AML-193 (cell line): Measurements from ENCODE around the gene REP15.
"Not testable (repeated sequence)": the region's sequence is repeated elsewhere in the genome, so short reads cannot be mapped to it uniquely, and the experiment has no call there.

ENCODE experiments used
- DNase-seq, 2 experiments: peaks; one replicate each; lab custom pipeline; 2025; lab: John Stamatoyannopoulos, UW

REP15 gene

GRCh38 chr12:27696293-27696652, at the start of gene REP15:
REP15 (plus strand) TSS chr12:27696447; CDS start chr12:27696563, 116 bp downstream.
- DNase-seq, result no peak

GRCh38 chr12:27650011-27650410, 46.2 kb upstream of the REP15 start:
- DNase-seq, result no peak

GRCh38 chr12:27651201-27651600, 45.0 kb upstream of the REP15 start:
- DNase-seq, result no peak

GRCh38 chr12:27652174-27652763, 44.0 kb upstream of the REP15 start:
- DNase-seq, result peak; percentile 23 to 53

GRCh38 chr12:27653661-27654060, 42.6 kb upstream of the REP15 start:
- DNase-seq, result no peak

- DNase-seq, result not testable (repeated sequence)
Measured at GRCh38 chr12:27655476-27655875, 40.8 kb upstream of the REP15 start.

GRCh38 chr12:27657296-27657695, 39.0 kb upstream of the REP15 start:
- DNase-seq, result no peak

GRCh38 chr12:27665704-27666103, 30.5 kb upstream of the REP15 start:
- no peak for DNase-seq

GRCh38 chr12:27666510-27666909, 29.7 kb upstream of the REP15 start:
- no peak for DNase-seq

GRCh38 chr12:27667540-27667939, 28.7 kb upstream of the REP15 start:
- DNase-seq, result no peak

GRCh38 chr12:27672051-27672450, 24.2 kb upstream of the REP15 start:
- DNase-seq, result no peak

- DNase-seq, result no peak
Measured at GRCh38 chr12:27672643-27673042, 23.6 kb upstream of the REP15 start.

GRCh38 chr12:27673101-27673718, 23.0 kb upstream of the REP15 start:
- no peak for DNase-seq

GRCh38 chr12:27674989-27675388, 21.3 kb upstream of the REP15 start:
- DNase-seq, result no peak

- no peak for DNase-seq
Measured at GRCh38 chr12:27680619-27681018, 15.6 kb upstream of the REP15 start.

- no peak for DNase-seq
Measured at GRCh38 chr12:27682534-27682933, 13.7 kb upstream of the REP15 start.

GRCh38 chr12:27685274-27685673, 11.0 kb upstream of the REP15 start:
- no peak for DNase-seq

- DNase-seq, result no peak
Measured at GRCh38 chr12:27686147-27686546, 10.1 kb upstream of the REP15 start.

- DNase-seq, result no peak
Measured at GRCh38 chr12:27688671-27689070, 7.6 kb upstream of the REP15 start.

GRCh38 chr12:27689558-27690180, 6.6 kb upstream of the REP15 start:
- no peak for DNase-seq

GRCh38 chr12:27693403-27693802, 2.8 kb upstream of the REP15 start:
- no peak for DNase-seq

GRCh38 chr12:27695556-27696292, 523 bp upstream of the REP15 start:
- DNase-seq, result no peak
